Endothelial cell of hepatic sinusoid (primary cell): ENCODE data around the gene P3H1.

Source experiments
- in situ Hi-C: cut with HindIII; loops from 2 replicates; pipeline ENCODE4 v1.10.0; 2017; ENCODE audit warnings: low sequenced_read_pairs

Gene P3H1

DNA sequence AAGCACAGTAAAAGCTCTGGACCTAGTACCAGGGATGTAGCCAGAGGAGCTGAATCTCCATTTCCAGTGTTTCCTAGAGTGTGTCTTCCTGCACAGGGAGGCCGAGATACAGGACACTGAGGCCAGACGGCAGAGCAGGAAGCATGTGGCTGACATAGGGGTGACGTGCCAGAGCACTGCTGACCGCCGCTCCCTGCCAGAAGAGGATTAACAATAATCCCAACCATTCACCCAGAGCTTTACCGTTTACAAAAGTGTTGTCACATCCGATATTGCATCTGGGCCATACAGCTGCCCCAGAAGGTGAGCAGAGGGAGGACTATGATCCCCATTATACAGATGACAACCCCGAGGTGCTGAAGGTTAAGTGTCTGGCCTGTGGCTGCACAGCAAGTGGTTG is 21.0 kb downstream of the P3H1 start:
- in situ Hi-C loops: no loop called here

DNA sequence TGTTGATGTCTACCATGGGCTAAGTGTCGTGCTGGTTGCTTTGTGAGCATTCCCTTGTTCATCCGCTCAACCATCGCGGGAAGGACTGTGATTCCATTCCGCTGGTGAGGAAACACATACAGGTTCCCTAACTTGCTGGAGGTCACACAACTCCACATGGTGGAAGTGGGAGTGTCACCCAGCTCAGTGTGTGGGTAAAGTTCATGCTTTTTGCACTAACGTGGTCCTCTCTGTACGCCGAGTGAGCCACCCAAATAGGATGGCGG is 22.7 kb downstream of the P3H1 start:
- in situ Hi-C loops: no loop called here

DNA sequence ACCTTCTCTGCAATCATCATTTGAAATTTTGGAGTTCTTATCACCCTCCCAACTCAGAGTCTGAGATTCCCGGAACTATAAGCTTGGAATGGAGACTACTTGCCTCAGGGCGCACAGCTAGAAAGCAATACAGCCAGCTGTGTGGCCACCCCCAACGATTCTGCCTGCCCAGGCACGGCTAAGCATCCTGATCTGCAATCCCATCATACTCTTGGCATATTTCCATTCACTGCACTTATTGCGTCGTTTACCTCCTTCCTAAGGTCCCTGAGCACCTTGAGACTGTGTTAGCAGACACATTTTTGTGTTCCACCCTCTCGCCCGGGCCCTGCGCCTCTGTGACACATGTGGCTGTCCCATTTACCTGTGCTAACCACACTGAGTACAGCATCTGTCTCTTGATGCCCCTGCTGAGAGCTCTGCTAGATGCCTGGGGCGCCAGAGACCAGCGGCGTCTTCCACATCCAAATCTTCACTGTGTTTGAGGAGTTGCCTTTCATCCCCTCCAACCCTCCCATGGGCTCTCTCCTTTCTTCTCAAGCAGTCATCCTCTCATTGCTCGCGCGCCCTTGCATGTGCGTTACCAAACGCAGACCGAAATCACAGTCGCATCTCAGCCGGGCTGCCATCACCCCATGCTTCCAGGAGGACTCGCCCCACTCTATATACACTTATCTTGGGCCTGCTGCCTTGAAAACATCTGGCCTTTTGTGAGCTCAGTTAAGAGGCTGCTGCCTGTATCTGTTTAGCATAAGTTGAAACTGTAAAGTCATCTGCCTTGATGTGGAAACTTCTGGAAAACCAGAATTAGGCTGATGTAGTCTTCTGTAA is 23.3 kb downstream of the P3H1 start:
- in situ Hi-C loops: no loop called here

DNA sequence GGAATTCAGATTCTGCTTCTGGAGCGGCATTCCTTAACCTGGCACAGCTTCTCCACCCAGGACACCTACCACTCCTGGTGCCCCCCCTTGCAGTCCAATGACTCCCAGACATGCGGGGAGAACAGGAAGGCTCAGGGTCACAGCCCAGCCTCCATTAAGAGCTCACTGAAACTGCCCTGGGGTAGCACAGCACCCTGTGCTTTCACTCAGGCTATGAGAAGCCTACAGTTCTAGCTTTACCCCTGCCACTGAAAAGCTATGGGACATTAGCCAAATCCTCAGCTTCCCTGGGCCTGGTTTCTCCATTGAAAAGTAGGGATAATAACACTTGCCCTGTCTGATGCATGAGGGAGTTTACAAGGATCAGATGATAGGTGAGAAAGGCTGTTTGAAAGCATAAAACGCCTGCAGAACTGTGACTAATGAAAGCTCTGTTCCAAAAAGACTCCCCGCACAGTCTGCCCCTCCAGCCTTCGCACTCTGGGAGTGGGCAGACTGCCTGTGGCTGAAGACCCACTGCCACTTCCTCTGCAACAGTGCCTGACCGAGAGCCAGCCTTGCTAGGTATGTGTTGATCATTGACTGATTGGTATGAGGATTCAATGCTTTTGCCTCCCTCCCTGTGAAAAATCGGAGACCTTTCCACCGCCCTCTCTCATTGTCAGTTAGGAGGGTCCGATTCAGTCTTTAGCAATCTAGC is 24.1 kb downstream of the P3H1 start:
- in situ Hi-C loops: no loop called here

DNA sequence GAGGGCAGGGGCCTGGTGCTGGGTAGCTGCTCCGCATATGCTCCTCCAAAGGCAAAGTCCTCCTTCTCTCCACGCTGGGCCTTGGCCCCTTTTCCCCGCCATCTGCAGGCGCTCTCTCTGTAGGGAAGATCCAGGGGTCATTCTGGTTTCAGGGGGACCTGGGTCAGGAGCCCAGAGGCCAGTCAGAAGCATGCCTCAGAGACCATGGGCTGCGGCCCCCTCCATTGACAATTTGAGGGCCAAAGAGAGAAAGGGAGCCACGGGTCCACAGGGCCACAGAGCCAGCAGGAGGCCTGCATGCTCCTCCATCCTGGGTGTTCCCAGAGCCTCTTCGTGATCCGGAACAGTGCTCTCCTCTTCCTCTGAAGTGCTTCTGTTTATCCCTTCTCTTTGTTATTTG is 24.7 kb downstream of the P3H1 start:
- in situ Hi-C loops: no loop called here

DNA sequence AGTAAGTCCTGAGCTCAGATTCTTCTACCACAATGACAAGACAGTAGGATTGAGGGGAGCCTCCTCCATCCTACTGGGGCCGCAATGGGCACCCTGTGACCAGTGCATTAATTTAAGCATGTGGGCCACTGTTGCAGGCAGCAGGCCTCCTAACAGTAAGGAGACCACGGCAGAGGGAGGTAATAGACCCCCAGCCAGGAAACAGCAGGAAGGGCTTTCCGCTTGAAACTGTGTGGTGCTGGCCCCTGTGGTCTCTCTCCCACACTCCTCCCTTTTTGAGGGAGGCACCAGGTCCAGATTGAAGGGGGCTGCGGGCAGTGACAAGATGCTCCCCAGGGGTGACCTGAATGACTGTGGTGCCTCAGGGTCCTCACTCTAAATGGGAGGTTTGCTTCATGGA is 25.1 kb downstream of the P3H1 start:
- in situ Hi-C loops: no loop called here

DNA sequence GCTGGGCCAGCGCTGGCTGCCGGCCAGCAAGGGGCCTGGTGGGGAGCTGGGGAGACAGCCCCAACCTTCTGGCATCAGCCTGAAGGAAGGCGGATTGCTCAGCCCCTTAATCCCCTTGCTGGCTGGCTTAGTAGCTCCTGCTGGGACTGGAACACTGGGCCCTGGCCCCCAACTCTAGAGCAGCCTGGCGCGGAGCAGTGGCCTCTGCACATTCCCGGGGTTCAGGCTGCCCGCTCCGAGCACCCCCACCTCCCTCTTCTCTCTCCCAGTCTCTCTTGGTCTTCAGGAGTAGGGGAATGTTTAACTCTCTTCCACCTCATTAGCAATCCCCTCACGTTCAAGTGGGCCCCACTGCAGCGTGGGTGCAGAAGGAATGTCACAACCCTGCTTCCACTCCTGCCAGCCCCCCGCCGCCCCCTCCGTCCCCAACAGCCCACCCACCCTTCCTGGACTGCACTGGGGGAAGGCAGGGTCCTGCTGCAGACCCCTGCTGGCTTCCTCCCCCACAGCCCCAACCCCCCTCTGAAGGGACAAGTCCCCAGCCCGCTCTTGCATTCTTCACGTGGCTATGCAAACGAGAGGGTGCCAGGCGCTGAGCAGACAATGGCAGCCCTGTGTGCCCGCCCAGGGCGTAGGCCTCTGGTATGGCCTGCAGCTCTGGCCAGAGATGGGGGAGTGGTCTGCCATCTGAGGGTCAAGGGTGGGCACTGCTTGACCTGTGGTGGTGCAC is 25.8 kb downstream of the P3H1 start:
- in situ Hi-C loops: no loop called here

DNA sequence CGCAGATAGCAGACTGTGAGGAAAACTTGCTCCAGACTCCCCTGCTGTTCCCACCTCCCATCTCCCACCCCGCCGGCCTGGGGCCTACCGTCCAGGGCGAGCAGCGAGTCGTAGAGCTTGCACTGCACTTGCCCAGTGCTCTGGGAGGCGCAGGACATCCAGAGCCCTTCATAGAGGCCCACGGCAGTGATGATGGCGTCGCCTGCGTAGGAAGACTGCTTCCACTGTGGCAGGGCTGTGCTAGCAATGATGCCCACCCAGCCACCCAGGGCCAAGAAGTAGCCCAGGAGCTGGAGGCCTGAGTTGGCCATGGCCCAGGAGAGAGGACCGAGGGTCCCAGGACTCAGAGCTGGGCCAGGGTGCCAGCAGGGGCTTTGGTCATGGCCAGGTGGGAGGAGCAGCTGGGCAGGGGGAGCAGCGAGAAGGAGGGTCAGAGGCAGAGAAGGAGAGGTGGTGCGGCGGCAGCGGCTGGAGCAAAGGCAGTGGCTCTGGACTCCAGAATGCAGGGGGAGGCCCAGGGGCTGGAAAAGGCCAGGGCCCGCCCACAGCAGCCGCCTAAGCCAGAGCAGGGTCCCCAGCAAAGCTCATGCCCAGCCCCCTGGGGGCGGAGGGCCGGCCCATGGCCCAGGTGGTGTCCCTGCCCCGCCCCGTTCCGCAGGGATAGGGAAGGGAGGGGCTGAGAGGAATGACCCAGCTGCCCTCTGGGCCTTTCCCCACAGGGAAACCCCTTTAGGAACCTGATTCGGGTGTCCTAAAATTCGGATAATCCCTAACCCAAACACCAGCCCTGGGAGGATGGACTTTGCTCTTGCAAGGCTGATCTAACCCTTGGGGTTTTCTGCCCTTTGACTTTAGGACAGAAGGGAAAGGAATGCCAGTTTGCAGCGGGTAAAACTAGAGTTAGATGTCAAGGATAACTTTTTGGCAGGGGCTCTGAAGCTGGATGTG is 26.8 kb downstream of the P3H1 start, which contains the start of gene CLDN19:
Gene CLDN19, minus strand, starts transcription at position 484 of the 948 bp plus-strand sequence. Its CDS starts 173 bp downstream, at position 311.
- in situ Hi-C loops: no loop called here

DNA sequence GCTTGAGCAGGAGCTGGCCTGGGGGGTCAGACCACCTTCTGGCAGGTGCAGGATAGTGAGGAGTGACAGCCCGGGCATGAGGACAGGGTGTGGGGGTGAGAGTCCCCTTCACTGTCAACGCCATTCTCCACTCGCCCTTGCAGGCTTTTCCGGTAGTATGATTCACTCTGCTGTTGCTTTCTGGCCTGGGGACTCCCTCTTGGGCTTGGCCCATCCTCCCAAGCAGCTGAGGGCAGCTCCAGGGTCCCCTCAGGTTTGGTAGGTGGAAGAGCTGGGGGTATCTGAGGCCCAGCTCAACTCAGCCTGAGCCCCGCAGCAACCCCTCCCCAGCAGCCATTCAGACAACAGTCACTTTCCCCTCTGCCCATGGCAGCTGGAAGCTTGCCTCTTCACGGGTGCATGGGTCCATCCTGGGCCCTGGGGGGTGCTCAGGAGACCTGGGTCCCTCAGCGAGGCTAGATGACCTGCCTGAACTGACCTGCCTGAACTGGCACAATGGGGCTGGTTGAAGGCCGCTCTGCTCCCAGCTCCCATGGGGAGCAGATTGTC is 28.1 kb downstream of the P3H1 start:
- in situ Hi-C loops: no loop called here

DNA sequence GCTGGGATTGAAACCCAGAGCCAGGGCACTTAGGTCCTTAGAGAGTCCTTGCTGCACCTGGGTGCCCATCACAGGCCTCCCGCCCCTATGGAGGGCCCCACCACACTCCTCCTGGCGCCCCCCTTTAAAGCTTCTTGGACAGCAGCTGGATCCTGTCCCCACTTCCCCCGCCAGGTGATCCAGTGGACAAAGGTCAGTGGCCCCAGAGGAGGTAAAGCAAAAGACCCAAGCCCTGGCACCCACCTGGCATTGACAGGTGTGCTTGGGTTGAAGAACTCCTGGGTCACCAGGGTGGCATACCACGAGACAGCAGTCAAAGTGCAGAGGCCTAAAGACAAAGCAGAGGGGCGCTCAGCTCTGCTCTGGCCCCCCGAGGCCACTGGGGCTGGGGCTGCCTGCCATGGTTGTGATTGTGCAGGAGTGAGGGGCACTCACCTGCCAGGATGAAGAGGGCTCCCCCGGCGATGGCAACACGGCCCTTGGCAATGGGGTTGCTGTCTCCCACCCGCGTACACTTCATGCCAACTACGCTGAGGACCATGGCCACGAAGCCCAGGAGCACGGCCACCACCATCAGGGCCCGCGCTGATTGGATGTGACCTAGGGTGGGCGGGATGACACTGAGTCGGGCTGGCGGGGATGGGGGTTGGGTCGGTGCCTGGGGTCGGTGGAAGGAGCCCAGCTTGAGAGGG is 28.7 kb downstream of the P3H1 start:
- in situ Hi-C loops: no loop called here

DNA sequence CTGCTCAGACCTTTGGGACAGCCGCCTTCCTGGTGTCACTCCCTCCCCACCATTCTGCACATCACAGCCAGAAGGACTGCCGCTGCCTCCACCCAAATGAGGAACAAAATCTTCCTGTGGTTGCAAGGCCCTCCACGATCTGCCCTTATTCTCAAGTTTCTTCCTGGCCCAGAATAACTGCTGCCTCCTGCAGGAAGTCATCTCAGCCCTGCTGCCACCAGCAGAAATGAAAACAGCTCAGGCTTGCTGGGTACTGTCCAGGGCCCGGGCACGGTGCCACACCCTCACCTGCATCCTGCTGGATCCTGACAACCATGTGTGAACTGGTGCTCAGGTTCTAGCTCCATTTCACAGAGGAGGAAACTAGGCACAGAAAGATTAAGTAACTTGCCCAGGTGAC is 29.6 kb downstream of the P3H1 start:
- in situ Hi-C loops: no loop called here

DNA sequence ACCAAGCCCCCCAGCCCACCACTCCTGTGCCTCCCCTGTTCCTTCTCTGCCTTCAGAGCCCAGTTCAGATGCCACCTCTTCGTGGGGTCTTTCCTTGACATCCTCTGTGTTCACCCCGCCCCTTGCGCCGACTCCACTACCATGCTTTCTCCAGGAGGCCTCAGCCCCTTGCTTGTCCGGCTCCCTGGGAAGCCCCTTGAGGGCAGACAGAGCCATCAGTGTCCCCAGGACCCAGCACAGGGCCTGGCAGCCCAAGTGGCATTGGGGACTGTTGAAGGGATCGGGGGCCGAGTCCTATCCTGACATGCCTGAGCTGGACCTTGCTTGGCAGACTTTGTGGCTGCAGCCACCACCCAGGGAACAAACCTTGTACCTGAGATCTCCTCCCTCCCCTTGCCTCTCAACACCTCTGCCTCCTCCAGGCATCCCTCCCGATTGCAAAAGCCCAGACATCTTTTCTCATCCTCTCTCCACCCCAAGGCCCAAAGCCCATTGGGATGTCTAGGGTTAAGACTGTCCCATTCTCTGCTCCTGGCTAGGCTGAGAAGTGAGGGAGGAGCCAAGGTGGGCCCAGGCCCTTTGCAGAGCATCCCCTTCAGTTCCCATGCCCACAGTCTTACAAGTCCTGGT is 30.1 kb downstream of the P3H1 start:
- in situ Hi-C loops: no loop called here

DNA sequence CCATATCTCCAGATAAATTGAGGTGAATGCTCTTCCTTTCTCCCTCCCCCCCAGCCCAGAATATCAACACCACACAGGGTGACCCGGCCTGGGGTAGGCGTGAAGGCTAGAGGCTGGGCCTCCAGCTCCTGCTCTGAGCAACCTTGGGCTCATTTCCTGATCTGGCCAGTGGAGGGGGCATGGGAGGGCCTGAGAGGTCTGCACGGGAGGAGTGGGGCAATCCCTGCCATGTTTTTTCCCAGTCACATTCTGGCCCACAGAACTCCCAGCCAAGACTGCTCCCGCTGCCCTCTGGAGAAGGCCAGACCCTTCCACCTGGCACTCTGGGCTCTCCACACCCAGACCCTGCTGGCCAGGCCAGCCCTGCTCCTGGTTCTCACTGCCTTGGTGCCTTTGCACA is 30.7 kb downstream of the P3H1 start:
- in situ Hi-C loops: no loop called here

DNA sequence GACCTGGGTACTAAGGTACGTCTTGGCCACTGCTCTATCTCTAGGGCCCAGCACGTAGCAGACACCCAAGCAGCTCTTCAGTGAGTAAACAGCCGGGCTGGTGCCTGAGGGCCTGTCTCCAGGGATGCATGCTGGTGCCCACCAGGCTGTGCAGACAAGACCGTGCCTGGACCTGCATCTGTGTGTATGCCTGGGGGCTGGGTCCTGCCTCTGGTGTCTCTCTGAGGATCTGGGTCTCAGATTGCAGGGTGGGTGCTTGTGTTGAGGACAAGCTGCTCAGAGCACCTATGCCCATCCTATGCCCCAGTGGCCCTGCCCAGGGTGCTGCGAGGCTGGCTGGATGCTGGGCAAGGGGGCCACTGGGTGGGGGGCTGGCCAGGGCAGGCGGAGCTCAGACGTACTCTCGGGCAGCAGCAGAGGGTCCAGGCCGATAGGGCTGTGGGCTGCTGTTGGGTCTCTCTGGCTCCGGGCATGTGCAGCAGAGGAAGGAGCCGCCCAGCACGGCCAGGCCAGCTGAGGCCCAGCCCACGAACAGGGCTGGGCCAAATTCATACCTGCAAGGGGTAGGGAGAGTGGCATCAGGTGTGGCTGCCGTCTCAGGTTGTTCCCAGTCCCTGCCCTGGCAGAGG is 31.2 kb downstream of the P3H1 start:
- in situ Hi-C loops: no loop called here

DNA sequence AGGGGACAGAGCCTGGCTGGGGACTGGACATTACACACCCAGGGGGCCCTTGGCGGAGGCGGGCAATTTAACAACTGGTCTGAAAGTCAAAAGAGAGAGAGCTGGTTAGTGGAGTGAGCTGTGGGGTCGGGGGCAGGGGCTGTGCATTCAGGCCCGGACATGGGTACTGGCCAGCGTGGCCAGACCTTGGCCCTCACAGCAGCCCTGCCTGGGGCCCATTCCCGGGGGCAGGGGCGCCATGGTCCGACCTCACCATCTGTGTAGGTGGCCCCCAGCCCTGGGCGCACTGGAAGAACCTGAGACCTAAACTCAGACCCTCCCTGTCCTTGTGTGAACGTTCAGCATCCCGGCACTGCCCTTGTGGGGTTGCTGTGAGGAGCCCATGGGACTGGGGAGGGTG is 31.8 kb downstream of the P3H1 start:
- in situ Hi-C loops: no loop called here

DNA sequence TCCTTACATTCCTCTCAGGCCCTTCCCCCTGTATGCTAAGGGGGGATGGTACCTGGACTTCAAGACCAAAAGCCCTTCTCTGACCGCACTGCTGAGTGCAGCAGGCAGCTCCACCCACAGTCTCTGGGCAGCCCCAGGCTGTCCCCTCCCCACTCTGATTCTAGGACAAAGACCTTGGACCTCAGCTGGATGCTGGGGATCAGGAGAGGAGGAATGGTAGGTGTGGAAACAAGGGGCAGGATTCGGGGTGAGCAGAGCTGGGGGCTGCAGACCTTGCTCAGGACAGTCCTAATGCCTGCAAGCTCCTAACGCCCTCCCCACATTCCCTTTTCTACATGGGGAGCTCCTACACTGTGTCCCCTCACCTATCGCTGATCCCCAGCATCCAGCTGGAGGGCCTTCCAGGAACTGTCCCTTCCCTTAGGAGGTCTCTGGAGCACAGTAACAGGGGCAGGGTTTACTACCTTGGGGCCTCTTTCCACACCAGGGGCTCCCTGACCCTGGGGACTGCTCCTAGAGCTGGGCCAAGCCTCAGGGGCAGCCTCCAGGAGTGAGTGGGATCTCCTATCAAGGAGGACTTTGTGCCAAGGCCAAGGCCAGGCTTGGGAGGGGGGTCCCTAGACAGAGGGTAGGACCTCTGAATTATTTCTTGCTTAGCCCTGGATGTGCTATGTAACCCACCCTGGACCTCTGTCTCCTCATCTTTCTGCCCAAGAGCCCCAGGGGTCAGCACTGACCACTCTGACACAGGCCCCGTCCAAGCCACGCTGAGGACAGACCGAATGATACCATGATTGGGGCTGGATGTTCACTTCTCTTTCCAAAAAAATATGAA is 32.4 kb downstream of the P3H1 start:
- in situ Hi-C loops: no loop called here

DNA sequence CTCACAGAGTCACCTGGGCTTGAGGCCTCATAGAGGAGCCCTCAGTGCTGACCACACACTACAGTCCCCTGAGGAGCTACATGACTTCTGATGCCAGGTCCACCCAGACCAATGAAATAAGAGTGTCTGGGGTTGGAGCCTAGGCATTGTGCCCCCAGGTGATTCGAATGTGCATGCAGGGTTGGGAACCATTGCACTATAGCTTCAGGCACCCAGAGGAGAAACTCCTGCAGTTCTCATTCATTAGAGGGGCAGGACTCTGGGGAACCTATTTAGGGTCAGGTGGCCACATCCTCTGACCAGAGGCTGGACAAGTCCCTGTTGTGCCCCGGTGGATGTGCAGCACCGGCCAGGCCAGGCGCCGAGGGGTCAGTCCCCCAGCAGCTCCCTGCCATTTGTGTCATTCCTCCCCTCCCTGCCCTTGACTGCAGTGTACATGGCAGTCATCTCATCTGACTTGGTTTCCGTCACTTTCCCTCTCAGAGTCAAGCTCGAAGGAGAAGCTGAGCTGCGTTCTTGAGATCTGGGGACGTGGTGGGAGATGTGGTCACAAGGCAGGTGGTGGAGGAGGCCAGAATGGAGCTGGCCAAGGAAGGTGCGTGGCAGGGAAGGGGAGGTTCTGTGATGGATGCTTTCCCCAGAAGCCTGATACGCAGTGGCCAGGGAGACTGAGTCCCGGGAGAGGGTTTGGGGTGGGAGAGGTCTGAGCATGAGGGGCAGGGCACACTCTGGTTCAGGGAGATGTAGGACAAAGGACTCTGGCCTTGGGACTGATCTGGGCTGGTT is 33.2 kb downstream of the P3H1 start:
- in situ Hi-C loops: no loop called here
